GM21723 (cell line): ENCODE data around the gene GCNT1.
"Not testable (repeated sequence)": the region's sequence is repeated elsewhere in the genome, so short reads cannot be mapped to it uniquely, and the experiment has no call there.

Experiments
- ATAC-seq: cut with Tn5 transposase; IDR thresholded peaks from one replicate; pipeline ENCODE4 v1.9.1; 2021; ENCODE audit warnings: mild to moderate bottlenecking, moderate library complexity; ENCODE audit not compliant: unreplicated experiment

Gene GCNT1

DNA sequence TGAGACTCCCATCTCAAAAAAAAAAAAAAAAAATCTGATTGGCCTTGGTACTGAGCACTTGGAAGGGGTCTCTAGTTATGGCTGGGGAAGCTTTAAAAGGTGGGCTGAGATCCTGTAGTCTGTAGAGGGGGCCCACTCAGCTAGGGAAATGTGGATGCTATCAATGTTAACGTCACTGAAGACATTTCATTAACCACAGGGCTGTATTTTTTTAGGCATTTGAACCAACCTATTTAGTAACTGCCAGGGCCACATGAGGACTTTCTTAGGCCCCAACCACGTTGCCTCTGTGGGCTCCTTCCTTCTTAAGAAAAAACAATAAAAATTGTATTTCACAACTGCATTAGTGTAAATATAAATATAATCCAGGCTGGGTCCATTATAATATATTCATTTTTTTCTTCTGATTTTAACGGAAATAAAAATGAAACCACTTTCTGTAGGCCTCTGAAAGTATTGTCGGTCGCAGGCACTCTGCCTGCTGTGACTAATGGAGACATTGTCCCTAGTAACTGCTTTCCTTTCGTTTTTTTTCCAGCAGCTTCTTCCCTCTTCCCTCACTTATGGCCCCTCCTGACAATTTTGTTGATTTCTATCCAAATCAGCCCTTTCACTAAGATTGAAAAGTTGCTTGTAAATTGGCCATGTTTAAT, 71.6 kb downstream of the GCNT1 start:
- ATAC-seq, result no peak

DNA sequence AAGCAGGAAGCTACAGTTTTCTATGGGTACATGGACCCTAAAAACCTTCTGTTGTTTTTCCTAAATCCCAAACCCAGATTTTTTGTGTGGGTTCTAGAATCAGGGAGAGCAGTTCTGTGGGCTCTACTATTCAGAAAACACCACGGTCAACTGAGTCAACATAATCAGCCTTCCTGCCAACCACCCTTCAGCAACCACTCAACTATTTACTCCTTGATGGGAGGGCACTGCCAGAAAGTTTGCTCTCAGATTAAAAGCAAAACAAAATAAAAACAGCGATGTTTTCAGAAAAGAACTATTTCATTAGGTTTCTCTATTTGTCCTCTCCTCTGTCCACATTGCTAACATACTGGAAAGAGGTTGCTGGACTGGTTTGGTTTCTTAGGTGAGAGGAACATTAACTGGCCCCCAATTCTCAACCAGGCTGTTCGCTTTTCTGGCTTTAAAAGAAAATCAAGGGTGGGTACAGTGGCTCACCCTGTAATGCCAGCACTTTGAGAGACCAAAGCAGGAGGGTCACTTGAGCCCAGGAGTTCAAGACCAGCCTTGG, 72.3 kb downstream of the GCNT1 start:
- no peak for ATAC-seq

DNA sequence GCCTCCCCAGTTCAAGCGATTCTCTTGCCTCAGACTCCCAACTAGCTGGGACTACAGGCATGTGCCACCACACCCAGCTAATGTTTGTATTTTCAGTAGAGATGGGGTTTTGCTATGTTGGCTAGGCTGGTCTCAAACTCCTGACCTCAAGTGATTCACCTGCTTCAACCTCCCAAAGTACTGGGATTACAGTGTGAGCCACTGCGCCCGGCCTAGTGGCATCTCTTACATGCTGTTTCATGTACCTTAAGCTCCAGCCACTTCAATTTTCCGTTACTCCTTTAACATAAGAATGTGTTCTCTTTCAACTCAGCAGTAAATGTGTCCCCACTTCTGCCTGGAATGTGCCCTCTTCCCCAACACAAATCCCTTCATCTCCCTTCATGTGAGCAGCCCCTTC, 73.9 kb downstream of the GCNT1 start:
- not testable (repeated sequence) for ATAC-seq

DNA sequence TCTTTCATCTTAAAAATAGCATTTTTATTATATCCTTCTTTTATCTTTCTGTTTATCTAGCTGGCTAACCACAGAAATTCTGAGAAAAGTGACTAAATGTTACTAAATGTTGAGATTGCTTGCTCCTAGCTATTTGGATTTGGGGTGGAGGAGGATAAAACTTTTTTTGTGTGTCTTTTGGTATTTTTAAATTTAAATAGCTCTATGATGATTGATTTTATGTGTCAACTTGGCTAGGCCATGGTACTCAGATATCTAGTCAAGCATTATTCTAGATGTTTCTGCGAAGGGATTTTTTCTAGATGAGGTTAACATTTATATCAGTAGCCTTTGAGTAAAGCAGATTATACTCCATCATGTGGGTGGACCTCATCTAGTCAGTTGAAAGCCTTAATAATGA, 75.0 kb downstream of the GCNT1 start:
- ATAC-seq, result no peak

DNA sequence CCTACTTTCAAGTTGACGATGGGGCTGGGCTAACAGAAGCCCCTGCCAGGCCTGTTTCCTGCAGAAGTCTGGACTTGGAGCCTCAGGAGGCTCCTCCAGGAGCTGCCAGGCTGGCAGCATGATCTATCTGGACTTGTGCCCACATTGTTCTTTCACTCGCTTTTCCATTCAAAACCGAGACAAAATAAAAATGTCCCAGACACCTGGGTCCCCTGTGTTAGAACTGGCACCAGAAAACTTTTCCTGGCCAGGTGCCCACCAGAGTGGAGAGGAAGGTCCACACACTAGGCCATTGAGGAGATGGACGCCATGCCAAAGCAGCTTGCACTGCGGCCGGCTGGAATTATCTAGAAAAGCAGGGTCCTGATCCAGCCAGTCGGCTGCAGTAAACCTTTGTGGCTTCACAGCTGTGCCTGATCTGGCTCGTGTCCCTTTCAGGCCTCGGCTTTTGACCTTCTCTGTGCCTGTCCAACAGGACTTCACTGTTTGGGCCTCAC, 78.2 kb downstream of the GCNT1 start:
- ATAC-seq, result no peak

DNA sequence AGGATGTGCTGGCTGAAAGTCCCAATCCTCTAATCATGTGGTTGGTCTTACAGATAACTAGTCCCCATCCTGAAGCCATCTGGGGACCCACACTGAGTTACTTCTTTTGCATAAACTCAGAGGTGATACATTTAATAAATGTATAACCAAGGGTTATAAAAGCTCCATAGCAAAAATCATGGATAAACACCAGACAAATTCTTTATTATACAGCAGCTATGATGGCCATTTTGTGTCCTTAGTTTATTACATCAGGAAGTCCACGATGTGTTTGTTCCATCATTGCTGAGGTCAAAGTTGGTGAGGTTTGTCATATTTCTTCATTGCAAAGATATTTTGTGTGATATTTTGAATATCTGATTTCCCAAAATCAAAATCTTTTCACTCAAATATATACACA, 80.2 kb downstream of the GCNT1 start:
- ATAC-seq, result no peak

DNA sequence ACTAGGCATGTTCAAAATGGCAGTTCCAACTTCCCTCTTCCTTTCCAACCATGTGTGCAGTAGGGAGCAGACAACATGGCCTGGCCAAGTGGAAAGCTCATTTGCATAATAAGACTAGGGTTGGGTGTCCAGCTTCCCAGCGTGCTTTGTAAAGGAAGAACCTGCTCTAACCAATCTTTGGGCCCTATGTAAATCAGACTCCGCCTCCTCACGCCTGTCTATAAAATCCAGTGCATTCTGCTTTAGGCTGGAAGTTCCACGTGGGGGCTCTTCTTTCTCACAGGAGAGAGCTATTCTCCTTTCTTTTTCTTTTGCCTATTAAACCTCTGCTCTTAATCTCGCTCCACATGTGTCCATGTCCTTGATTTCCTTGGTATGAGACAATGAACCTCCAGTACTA, 83.4 kb downstream of the GCNT1 start:
- no peak for ATAC-seq

DNA sequence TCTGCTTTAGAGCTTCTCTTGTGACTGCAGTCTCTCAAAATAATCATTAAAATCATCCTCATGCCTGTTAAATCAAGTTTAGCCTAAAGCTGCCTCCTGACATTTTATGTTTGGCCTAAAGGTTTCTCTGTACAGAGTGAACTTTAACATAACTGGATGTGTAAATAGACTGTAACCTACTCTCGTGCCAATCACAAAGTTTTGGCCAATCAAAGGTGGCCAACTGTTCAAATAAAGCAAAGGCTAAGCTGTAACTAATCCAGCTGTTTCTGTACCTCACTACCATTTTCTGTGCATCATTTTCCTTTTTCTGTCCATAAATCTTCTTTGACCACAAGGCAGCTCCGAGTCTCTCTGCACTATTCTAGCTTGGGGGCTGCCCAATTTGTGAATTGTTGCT, 86.2 kb downstream of the GCNT1 start:
- no peak for ATAC-seq

DNA sequence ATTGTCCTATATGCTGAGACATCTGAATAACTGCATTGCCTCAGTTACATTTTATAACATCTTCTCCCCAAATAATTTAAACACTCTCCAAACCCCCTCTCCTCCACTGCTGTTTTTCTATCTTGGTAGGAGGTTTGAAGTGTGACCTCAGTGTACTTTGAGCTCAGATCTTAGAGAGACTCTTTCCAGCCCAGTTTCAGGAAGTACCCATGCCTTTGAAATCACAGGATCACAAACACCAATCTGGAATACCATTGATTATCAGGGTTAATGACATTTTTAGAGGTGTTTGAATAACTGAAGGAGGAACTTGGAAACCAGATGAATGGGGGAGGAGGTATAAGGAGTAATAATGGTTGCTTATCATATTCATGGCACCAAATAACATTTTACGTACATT, 93.2 kb downstream of the GCNT1 start:
- no peak for ATAC-seq

DNA sequence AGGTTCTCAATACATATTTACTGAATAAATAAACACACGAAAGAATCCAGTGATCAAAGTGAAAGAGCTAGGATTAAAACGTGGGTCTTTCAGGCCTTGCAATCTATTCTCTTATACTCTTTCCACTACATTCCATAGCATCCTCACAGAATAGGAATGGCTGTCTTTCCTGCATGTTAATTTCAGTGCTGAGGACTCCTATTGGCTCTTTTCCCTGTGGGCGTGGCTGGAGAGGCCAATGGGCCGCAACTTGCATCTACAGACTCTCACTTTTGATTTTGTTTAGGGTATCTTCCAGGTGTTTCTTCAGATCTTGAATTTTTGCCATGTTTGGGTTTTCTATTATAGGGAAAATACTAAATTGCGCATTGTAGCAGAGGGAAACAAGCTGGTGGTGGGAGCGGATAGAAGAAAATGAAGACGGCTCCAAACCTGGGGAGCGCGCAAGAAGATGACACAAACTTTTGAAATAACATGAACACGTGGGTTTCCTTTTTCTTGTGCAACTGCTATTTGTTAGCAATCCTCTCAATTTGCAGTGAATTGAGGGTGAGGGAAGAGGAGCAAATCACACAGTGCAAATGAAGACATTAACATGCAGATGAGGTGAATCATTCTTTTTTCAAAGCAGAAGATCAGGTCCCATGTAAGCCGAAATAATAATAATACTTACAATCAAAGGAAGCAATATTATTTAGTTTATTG, 93.9 kb downstream of the GCNT1 start:
- ATAC-seq, result no peak

DNA sequence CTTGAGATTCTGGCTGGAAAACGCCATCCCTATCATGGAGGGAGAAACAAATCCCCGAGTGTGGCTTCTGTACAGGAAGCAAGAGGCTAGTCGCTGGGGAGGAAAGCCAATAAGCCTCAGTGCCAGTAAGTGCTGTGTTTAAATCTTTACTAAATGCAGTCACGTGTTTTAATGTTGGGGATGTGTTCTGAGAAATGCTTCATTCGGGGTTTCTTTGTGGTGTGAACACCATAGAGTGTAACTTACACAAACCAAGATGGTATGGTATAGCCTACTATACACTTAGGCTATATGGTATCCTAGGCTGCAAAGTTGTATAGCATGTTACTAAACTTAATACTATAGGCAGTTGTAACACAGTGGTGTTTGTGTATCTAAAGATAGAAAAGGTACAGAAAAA, 94.7 kb downstream of the GCNT1 start:
- no peak for ATAC-seq
